Spleen (tissue), 11 donors: ENCODE measurements around the gene SYK. TPM values are rescaled to one million over a fixed set of nuclear protein-coding genes. Genes with fewer than 3 reads are reported as not detected.

Experiments
- DNase-seq: peaks from one replicate; pipeline ENCODE4 v3.0.0-alpha.2; 2020
- H3K27ac ChIP-seq, 8 donors: fragments of 200-600 bp; sonication (generic) in 7 of 8; 1 replicate in 4 of 8; 2 replicates in 4 of 8; pipeline versions ENCODE4 v1.5.0 to v1.8.0; 2016 to 2021; ENCODE audit warnings: inconsistent platforms in 4 of 8, mild to moderate bottlenecking in 4 of 8, moderate library complexity in 1 of 8
- H3K27me3 ChIP-seq, 7 donors: fragments of 200-600 bp; sonication (generic) in 6 of 7; replicated peaks in 1 of 7; 1 replicate in 4 of 7; 2 replicates in 3 of 7; pipeline versions ENCODE4 v1.5.0 to v1.8.0; 2016 to 2021; ENCODE audit warnings: inconsistent platforms in 3 of 7, mild to moderate bottlenecking in 1 of 7
- H3K36me3 ChIP-seq, 6 donors: fragments of 200-600 bp; sonication (generic) in 5 of 6; 1 replicate in 4 of 6; 2 replicates in 2 of 6; pipeline versions ENCODE4 v1.5.0 to v1.8.0; 2016 to 2021; ENCODE audit warnings: inconsistent platforms in 2 of 6
- H3K4me1 ChIP-seq, 6 donors: fragments of 200-600 bp; sonication (generic) in 5 of 6; 1 replicate in 3 of 6; 2 replicates in 3 of 6; pipeline versions ENCODE4 v1.5.0 to v1.8.0; 2016 to 2021; ENCODE audit warnings: inconsistent platforms in 3 of 6
- H3K4me3 ChIP-seq, 8 donors: fragments of 200-600 bp; sonication (generic) in 7 of 8; 1 replicate in 4 of 8; 2 replicates in 4 of 8; pipeline versions ENCODE4 v1.5.0 to v1.8.0; 2016 to 2021; ENCODE audit warnings: inconsistent platforms in 4 of 8, mild to moderate bottlenecking in 4 of 8, moderate library complexity in 2 of 8
- H3K9me3 ChIP-seq, 8 donors: fragments of 200-600 bp; sonication (generic) in 7 of 8; 1 replicate in 4 of 8; 2 replicates in 4 of 8; pipeline versions ENCODE4 v1.5.0 to v1.8.0; 2016 to 2021; ENCODE audit warnings: inconsistent platforms in 4 of 8
- POLR2A ChIP-seq, 3 donors: fragments of 450-650 bp; IDR thresholded peaks; one replicate each; pipeline ENCODE4 v1.5.1; 2017; ENCODE audit warnings: antibody characterized with exemption in 3 of 3, mild to moderate bottlenecking in 1 of 3
- POLR2AphosphoS5 ChIP-seq, 3 donors: sonication (generic); formaldehyde crosslinking; IDR thresholded peaks; one replicate each; pipeline ENCODE4 v1.5.1; 2017; ENCODE audit warnings: antibody characterized with exemption in 3 of 3
- WGBS, 5 donors: extraction: QIAGEN DNeasy Blood & Tissue Kit in 3 of 5; methylation state at CpG; one replicate each; pipeline versions ENCODE4 v1.1.5 to v1.1.7; 2013 to 2018; 5-methylcytosine and 5-hydroxymethylcytosine counted together
- intact Hi-C: fragments of 100-400 bp; cut with DNase I; formaldehyde crosslinking; loops from one replicate; pipeline ENCODE4 v1.15.0; 2023; ENCODE audit warnings: low total_unique reads
- polyA plus RNA-seq, 3 donors: library from polyadenylated mRNA; stranded (reverse); fragments of 200-250 nt; gene quantifications; one replicate each; pipeline ENCODE4 v1.2.1, GENCODE V29; 2013
- total RNA-seq, 7 donors: library from RNA; depleted of rRNA in 3 of 7; stranded (reverse); fragments of >200 nt in 3 of 7; fragmentation: NEBNext Ultra II Directional in 4 of 7; extraction: Animal tissue kit (Norgen Biotek cat#: 25700) in 4 of 7; gene quantifications; one replicate each; pipeline versions ENCODE4 v1.1.0 to v1.2.1, GENCODE V29; 2016 to 2021
- TF ChIP-seq, protein P1 (sequence below), 11 experiments: fragments of 200-600 bp in 7 of 11; fragments of 450-650 bp in 4 of 11; sonication (generic) in 4 of 11; IDR thresholded peaks in 8 of 11; conservative IDR thresholded peaks in 3 of 11; 1 replicate in 7 of 11; 2 replicates in 4 of 11; pipeline versions ENCODE4 v1.4.0 to v1.8.0; 2016 to 2021; ENCODE audit warnings: antibody characterized with exemption in 11 of 11, inconsistent platforms in 4 of 11, mild to moderate bottlenecking in 1 of 11
- donor health status: healthy with polysubstance abuse.
- donor health status: DM: no; HTN: no; CAD: no; lungs with moderate emphysema.
- donor health status: DM: no; HTN: no; CAD: no.
- donor health status: Bipolar disorder and iron deficiency.
- donor health status: healthy.
- donor health status: DM: no; HTN: no; CAD: no.
- donor health status: DM: yes; HTN: yes; CAD: no.

SYK gene
- total and polyA plus RNA-seq, 10 donors = 42.6 to 152 (median 111) TPM

DNA sequence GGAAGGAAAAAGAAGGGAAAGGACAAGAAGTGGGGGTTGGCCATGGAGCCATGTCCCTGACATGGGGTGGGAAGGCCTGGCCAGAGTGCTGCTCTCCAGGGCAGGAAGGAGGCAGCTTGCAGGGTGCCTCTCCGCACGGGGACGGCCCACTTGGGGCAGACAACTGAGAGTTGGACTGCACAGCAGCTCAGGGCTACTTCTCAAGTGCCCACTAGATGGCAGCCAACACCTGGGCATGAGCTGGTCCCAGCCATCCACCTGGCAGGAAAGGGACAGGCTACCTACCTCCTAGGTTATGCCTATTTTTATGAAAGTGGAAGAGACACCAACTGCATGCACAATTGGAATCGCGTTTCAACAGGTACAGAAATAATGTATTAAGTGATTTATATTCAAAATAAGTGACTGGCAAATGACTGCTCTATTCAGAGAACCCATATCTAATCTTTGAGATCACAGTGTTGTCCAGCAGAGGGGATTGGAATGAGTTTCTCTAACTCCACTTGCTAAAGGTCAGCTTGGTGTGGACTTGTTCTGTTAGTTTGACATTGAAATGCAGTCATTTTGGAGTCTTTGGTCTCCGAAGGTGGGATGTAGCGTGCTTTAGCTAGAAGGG lies 113.4 kb downstream of the SYK start:
- 12 to 20% (median 13%) methylated on average over 7 of the region's 7 CpGs for WGBS, 5 donors
- H3K27me3 ChIP-seq = peaks cover 0 to 9% (median 0%) of the 10 kb centered on the region in 7 donors
- H3K27ac ChIP-seq = no peak overlapping the region
- TF ChIP-seq, protein P1, sequence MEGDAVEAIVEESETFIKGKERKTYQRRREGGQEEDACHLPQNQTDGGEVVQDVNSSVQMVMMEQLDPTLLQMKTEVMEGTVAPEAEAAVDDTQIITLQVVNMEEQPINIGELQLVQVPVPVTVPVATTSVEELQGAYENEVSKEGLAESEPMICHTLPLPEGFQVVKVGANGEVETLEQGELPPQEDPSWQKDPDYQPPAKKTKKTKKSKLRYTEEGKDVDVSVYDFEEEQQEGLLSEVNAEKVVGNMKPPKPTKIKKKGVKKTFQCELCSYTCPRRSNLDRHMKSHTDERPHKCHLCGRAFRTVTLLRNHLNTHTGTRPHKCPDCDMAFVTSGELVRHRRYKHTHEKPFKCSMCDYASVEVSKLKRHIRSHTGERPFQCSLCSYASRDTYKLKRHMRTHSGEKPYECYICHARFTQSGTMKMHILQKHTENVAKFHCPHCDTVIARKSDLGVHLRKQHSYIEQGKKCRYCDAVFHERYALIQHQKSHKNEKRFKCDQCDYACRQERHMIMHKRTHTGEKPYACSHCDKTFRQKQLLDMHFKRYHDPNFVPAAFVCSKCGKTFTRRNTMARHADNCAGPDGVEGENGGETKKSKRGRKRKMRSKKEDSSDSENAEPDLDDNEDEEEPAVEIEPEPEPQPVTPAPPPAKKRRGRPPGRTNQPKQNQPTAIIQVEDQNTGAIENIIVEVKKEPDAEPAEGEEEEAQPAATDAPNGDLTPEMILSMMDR (IDR thresholded peaks at IDR 0.05 in 8 of 11, conservative IDR thresholded peaks at IDR 0.05 in 3 of 11) = peak; percentile 88 to 97 (median 95)
- TF ChIP-seq POLR2A (IDR thresholded peaks at IDR 0.05) = no peak
- peak; percentile 9 to 41 (median 19) for TF ChIP-seq POLR2AphosphoS5 (IDR thresholded peaks at IDR 0.05)
- H3K9me3 ChIP-seq = no peaks in the 10 kb centered on the region
- H3K4me1 ChIP-seq = peaks cover 0 to 9% (median 0%) of the 10 kb centered on the region in 6 donors
- intact Hi-C loops = loop anchor here (2.0 to 5.0 kb wide), 2 partner anchors 512 to 812 kb away; no protein-coding TSS in a partner anchor
- peak; percentile 93 for DNase-seq
- no peak overlapping the region for H3K4me3 ChIP-seq
- no peaks in the 10 kb centered on the region for H3K36me3 ChIP-seq

DNA sequence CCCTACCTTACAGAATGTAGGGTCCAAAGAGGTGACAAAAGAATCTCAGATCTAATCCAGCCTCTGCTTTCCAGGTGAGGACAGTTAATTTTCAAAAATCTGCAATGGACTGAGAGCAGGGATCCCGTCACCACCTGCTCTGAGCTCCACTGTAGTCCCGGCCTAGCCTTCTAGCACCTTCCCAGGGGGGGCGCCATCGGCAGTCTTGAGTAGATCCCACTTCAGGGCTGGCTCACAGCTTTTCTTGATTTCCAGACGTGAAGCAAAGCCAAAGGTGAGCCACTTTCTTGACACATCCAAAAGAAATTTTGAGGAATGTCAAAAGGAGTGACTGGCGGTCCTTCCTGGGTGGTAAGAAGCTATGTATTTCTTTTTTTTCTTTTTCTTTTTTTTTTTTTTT lies 114.1 kb downstream of the SYK start:
- intact Hi-C loops = loop anchor here (2.0 to 5.0 kb wide), 2 partner anchors 511 to 812 kb away; no protein-coding TSS in a partner anchor

DNA sequence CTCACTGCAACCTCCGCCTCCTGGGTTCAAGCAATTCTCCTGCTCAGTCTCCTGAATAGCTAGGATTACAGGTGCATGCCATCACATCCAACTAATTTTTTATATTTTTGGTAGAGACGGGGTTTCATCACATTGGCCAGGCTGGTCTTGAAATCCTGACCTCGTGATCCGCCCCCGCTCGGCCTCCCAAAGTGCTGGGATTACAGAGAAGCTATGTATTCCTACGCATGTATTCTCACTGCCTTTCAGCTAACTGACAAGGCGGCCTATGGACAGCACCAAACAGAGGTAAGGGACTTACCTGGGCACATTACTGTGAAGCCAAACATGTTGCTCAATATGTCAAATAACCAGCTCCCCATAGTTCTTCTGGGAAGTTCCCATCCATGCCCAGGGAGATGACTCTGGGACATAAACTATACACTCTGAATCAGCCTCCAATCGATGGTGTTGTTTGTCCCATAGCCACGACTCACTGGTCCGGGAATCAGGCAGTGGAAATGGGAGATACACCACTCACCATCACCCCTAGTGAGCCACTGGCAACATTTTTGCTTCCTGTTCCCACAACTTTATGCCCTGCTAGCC lies 114.6 kb downstream of the SYK start:
- 86 to 97% (median 92%) methylated on average over 11 of the region's 11 CpGs for whole genome bisulfite sequencing, 5 donors
- H3K4me3 ChIP-seq = no peak overlapping the region
- peaks cover 0 to 16% (median 0%) of the 10 kb centered on the region in 7 donors for H3K27me3 ChIP-seq
- intact Hi-C loops = loop anchor here (5.0 kb wide), 1 partner anchor 811 kb away; no protein-coding TSS in a partner anchor
- no peaks in the 10 kb centered on the region for H3K9me3 ChIP-seq
- DNase-seq = no peak
- no peak for TF ChIP-seq POLR2A (IDR thresholded peaks at IDR 0.05)
- peaks cover 0 to 7% (median 0%) of the 10 kb centered on the region in 6 donors for H3K4me1 ChIP-seq
- H3K27ac ChIP-seq = no peak overlapping the region
- H3K36me3 ChIP-seq = no peaks in the 10 kb centered on the region

More for the DNA sequence above, 114.1 kb downstream of the SYK start:
- 67 to 89% (median 72%) methylated on average over 6 of the region's 6 CpGs for WGBS, 5 donors
- Histone ChIP-seq H3K4me1 (peaks cover 0 to 8% (median 0%) of the 10 kb centered on the region in 6 donors), H3K36me3 (no peaks in the 10 kb centered on the region), H3K9me3 (no peaks in the 10 kb centered on the region), H3K27me3 (peaks cover 0 to 10% (median 0%) of the 10 kb centered on the region in 7 donors), H3K27ac (no peak overlapping the region), H3K4me3 (no peak overlapping the region)
- peak; percentile 74 for DNase-seq
- TF ChIP-seq POLR2A (IDR thresholded peaks at IDR 0.05) (no peak), POLR2AphosphoS5 (IDR thresholded peaks at IDR 0.05) (no peak)
- TF ChIP-seq, protein P1 (IDR thresholded peaks at IDR 0.05 in 8 of 11, conservative IDR thresholded peaks at IDR 0.05 in 3 of 11) = no peak

DNA sequence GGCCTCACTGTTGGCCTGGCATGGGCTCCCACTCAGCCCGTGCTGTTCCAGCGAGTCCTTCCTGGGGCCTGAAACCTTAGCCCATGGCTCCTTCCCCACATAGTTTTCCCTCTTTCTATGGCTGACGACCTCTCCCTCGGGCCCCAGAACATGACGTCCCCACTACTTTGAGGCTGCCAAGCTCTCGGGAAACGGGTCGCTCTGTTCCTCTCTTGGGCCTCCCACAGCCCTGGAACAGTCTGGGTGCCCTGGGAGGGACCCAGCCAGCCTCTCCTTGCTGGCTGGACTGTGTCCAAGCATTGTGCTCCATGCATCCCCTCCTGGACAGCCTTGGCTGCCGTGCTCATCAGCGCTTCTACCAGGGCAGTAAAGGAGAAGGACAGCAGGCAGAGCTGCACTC lies 118.3 kb downstream of the SYK start:
- Histone ChIP-seq H3K4me3 (no peak overlapping the region), H3K36me3 (no peaks in the 10 kb centered on the region), H3K9me3 (no peaks in the 10 kb centered on the region), H3K27me3 (peaks cover 0 to 23% (median 0%) of the 10 kb centered on the region in 7 donors), H3K4me1 (peaks cover 0 to 8% (median 0%) of the 10 kb centered on the region in 6 donors), H3K27ac (no peak overlapping the region)
- DNase-seq = no peak
- 82 to 91% (median 86%) methylated on average over 10 of the region's 10 CpGs for WGBS, 5 donors
- intact Hi-C loops = loop anchor here (5.0 kb wide), 1 partner anchor 807 kb away; no protein-coding TSS in a partner anchor
- no peak for TF ChIP-seq POLR2A (IDR thresholded peaks at IDR 0.05)
- TF ChIP-seq, protein P1 (IDR thresholded peaks at IDR 0.05 in 8 of 11, conservative IDR thresholded peaks at IDR 0.05 in 3 of 11) = no peak
- no peak for TF ChIP-seq POLR2AphosphoS5 (IDR thresholded peaks at IDR 0.05)
